ENCODE data around the gene L3MBTL4.

L3MBTL4 gene

GRCh38 chr18:5961097-5961827 is 453.4 kb downstream of the L3MBTL4 start:
- Histone ChIP-seq H3K36me3 (no peaks in the 10 kb centered on the region), H3K4me1 (peaks cover 13% of the 10 kb centered on the region), H3K4me2 (peak overlapping the region; percentile 37), H3K9me3 (no peaks in the 10 kb centered on the region), H3K9ac (no peak overlapping the region), H4K20me1 (no peaks in the 10 kb centered on the region), H3K27ac (no peak overlapping the region), H3K4me3 (no peak overlapping the region), H3K27me3 (no peaks in the 10 kb centered on the region)
- TF ChIP-seq Cebpa-rat (IDR thresholded peaks at IDR 0.05) = no peak

DNA sequence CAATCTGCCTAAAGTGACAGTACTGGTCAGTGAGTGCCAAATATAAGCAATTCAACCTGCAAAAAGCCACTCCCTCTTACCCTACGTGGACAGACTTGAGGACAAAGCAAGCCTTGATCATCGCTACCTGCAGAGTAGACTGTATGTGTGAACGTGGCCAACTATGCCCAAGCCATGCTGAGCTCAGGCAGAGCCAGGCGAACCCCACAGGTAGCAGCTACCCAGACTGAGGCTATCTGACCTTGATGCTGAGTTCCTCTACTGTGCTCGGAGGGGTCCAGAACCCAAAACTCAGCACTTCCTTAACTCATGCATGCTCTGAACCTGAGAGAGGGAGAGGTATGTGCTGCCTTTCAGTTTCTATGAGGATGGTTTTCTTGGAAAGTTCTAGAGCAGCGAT is 455.9 kb downstream of the L3MBTL4 start:
- Histone ChIP-seq H3K36me3 (no peaks in the 10 kb centered on the region), H3K9ac (no peak overlapping the region), H4K20me1 (no peaks in the 10 kb centered on the region), H3K4me3 (no peak overlapping the region), H3K9me3 (no peaks in the 10 kb centered on the region), H3K27ac (no peak overlapping the region), H3K4me2 (no peak overlapping the region), H3K4me1 (peaks cover 13% of the 10 kb centered on the region), H3K27me3 (no peaks in the 10 kb centered on the region)
- no peak for TF ChIP-seq Cebpa-rat (IDR thresholded peaks at IDR 0.05)

- TF ChIP-seq Cebpa-rat (IDR thresholded peaks at IDR 0.05) = no peak
- Histone ChIP-seq H3K36me3 (no peaks in the 10 kb centered on the region), H3K27me3 (no peaks in the 10 kb centered on the region), H3K4me2 (no peak overlapping the region), H3K4me3 (no peak overlapping the region), H3K4me1 (no peaks in the 10 kb centered on the region), H3K27ac (no peak overlapping the region), H4K20me1 (no peaks in the 10 kb centered on the region), H3K9me3 (no peaks in the 10 kb centered on the region), H3K9ac (no peak overlapping the region)
These were observed 458.9 kb downstream of the L3MBTL4 start for GRCh38 chr18:5955861-5956260.

- Histone ChIP-seq H3K27me3 (no peaks in the 10 kb centered on the region), H4K20me1 (no peaks in the 10 kb centered on the region), H3K9me3 (no peaks in the 10 kb centered on the region), H3K4me3 (no peak overlapping the region), H3K4me1 (no peaks in the 10 kb centered on the region), H3K4me2 (no peak overlapping the region), H3K36me3 (no peaks in the 10 kb centered on the region), H3K27ac (no peak overlapping the region), H3K9ac (no peak overlapping the region)
- no peak for TF ChIP-seq Cebpa-rat (IDR thresholded peaks at IDR 0.05)
These were observed 463.1 kb downstream of the L3MBTL4 start for GRCh38 chr18:5951515-5952091.

- Histone ChIP-seq H3K36me3 (no peaks in the 10 kb centered on the region), H4K20me1 (no peaks in the 10 kb centered on the region), H3K9ac (no peak overlapping the region), H3K27ac (no peak overlapping the region), H3K27me3 (no peaks in the 10 kb centered on the region), H3K4me3 (no peak overlapping the region), H3K9me3 (no peaks in the 10 kb centered on the region), H3K4me2 (no peak overlapping the region), H3K4me1 (no peaks in the 10 kb centered on the region)
- no peak for TF ChIP-seq Cebpa-rat (IDR thresholded peaks at IDR 0.05)
These were observed 465.9 kb downstream of the L3MBTL4 start for GRCh38 chr18:5948781-5949180.

GRCh38 chr18:5948237-5948636 is 466.5 kb downstream of the L3MBTL4 start:
- Histone ChIP-seq H4K20me1 (no peaks in the 10 kb centered on the region), H3K36me3 (no peaks in the 10 kb centered on the region), H3K27ac (no peak overlapping the region), H3K9ac (no peak overlapping the region), H3K4me2 (no peak overlapping the region), H3K27me3 (no peaks in the 10 kb centered on the region), H3K4me3 (no peak overlapping the region), H3K4me1 (no peaks in the 10 kb centered on the region), H3K9me3 (no peaks in the 10 kb centered on the region)
- no peak for TF ChIP-seq Cebpa-rat (IDR thresholded peaks at IDR 0.05)

GRCh38 chr18:5944448-5944847 is 470.3 kb downstream of the L3MBTL4 start:
- peaks cover 5% of the 10 kb centered on the region; the same call in 1 of the 2 replicates for H3K4me1 ChIP-seq
- TF ChIP-seq Cebpa-rat (IDR thresholded peaks at IDR 0.05) = no peak
- no peaks in the 10 kb centered on the region for H3K27me3 ChIP-seq
- no peak overlapping the region for H3K4me2 ChIP-seq
- no peaks in the 10 kb centered on the region for H3K9me3 ChIP-seq
- H3K9ac ChIP-seq = no peak overlapping the region
- no peak overlapping the region for H3K27ac ChIP-seq
- no peaks in the 10 kb centered on the region for H3K36me3 ChIP-seq
- H3K4me3 ChIP-seq = no peak overlapping the region
- no peaks in the 10 kb centered on the region for H4K20me1 ChIP-seq

GRCh38 chr18:5943514-5943913 is 471.2 kb downstream of the L3MBTL4 start:
- no peaks in the 10 kb centered on the region for H3K36me3 ChIP-seq
- no peak overlapping the region for H3K4me2 ChIP-seq
- no peak overlapping the region for H3K27ac ChIP-seq
- no peak for TF ChIP-seq Cebpa-rat (IDR thresholded peaks at IDR 0.05)
- H3K27me3 ChIP-seq = no peaks in the 10 kb centered on the region
- H3K9me3 ChIP-seq = no peaks in the 10 kb centered on the region
- no peak overlapping the region for H3K9ac ChIP-seq
- no peaks in the 10 kb centered on the region for H4K20me1 ChIP-seq
- H3K4me3 ChIP-seq = no peak overlapping the region
- peaks cover 5% of the 10 kb centered on the region; the same call in 1 of the 2 replicates for H3K4me1 ChIP-seq

- no peak overlapping the region for H3K9ac ChIP-seq
- H3K9me3 ChIP-seq = no peaks in the 10 kb centered on the region
- H4K20me1 ChIP-seq = no peaks in the 10 kb centered on the region
- H3K36me3 ChIP-seq = no peaks in the 10 kb centered on the region
- no peak overlapping the region for H3K27ac ChIP-seq
- no peaks in the 10 kb centered on the region for H3K27me3 ChIP-seq
- H3K4me1 ChIP-seq = peaks cover 5% of the 10 kb centered on the region; the same call in 1 of the 2 replicates
- no peak for TF ChIP-seq Cebpa-rat (IDR thresholded peaks at IDR 0.05)
- H3K4me2 ChIP-seq = no peak overlapping the region
- no peak overlapping the region for H3K4me3 ChIP-seq
These were observed 472.1 kb downstream of the L3MBTL4 start for GRCh38 chr18:5942591-5942990.

DNA sequence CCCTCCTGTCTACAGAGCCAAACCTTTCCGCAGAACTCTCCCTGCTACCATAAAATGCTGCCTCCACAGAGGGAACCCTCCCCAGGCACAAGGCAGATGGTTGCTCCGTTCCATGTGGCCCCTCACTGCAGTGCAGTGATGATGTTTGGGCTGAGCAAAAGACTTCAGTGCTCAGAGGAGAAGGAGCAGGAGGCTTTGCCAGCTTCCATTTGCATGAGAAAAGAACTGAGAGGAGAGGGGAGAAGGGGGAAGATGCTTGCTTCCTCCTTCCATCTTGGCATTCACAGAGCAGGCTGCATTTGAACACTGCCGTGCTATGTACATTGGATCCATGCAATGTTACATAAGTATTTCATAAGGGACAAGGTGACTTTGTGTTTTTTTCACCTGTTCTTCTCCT is 472.8 kb downstream of the L3MBTL4 start:
- Histone ChIP-seq H3K9ac (no peak overlapping the region), H3K36me3 (no peaks in the 10 kb centered on the region), H4K20me1 (no peaks in the 10 kb centered on the region), H3K4me1 (peaks cover 5% of the 10 kb centered on the region; the same call in 1 of the 2 replicates), H3K27ac (no peak overlapping the region), H3K9me3 (no peaks in the 10 kb centered on the region), H3K4me2 (no peak overlapping the region), H3K27me3 (no peaks in the 10 kb centered on the region), H3K4me3 (no peak overlapping the region)
- TF ChIP-seq Cebpa-rat (IDR thresholded peaks at IDR 0.05) = no peak
